ENCODE data around the gene TNRC6B.

TNRC6B gene

DNA sequence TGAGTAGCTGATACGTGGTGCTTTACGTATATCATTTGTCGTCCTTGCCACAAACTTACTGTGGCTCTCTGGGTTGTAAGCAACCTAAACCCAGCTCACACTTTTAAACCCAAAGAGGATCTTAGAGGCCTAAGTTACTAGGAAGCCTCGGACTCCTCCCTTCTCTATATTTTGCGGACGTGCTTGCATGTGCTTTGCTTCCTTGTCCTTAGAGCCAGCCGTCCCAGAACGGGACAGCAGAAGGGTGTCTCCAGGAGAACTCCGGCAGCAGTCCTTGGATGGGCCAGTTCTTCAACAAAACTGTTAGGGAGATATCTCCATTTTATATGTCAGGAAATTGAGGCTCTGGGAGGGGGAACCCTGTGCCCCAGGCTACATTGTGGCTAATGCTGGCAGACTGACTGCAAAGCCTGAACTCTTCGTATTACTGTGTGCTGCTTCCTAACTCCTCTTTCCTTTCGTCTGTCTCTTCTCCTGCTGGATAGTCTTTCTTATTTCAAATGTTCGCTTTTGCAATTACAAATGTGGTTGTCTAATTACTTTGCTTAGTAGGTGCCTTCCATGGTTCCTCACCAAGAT, 33.8 kb downstream of the TNRC6B start:
- H3K27me3 ChIP-seq (ENCODE audit: insufficient read depth, poor library complexity, severe bottlenecking): no peaks in the 10 kb centered on the region
- TF ChIP-seq REST (IDR thresholded peaks at IDR 0.05; ENCODE audit: insufficient replicate concordance, low read depth): no peak
- TF ChIP-seq POLR2AphosphoS5 (IDR thresholded peaks at IDR 0.05; ENCODE audit: low read depth): peak; percentile 45
- no peak overlapping the region for H3K4me3 ChIP-seq (replicated peaks; ENCODE audit: insufficient read depth, low read length)
- peak; percentile 35 to 68 for DNase-seq (ENCODE audit: low read depth in 1 of 2, low spot score in 1 of 2)
- peak overlapping the region; percentile 78 for H3K27ac ChIP-seq (replicated peaks)

- no peak for DNase-seq (ENCODE audit: low read depth in 1 of 2, low spot score in 1 of 2)
- no peaks in the 10 kb centered on the region for H3K27me3 ChIP-seq (ENCODE audit: insufficient read depth, poor library complexity, severe bottlenecking)
- peak overlapping the region; percentile 78 for H3K27ac ChIP-seq (replicated peaks)
- no peak overlapping the region for H3K4me3 ChIP-seq (replicated peaks; ENCODE audit: insufficient read depth, low read length)
- TF ChIP-seq POLR2AphosphoS5 (IDR thresholded peaks at IDR 0.05; ENCODE audit: low read depth) (no peak), GABPA (IDR thresholded peaks at IDR 0.05; ENCODE audit: low read depth) (no peak), REST (IDR thresholded peaks at IDR 0.05; ENCODE audit: insufficient replicate concordance, low read depth) (no peak)
- TF ChIP-seq, protein P1, sequence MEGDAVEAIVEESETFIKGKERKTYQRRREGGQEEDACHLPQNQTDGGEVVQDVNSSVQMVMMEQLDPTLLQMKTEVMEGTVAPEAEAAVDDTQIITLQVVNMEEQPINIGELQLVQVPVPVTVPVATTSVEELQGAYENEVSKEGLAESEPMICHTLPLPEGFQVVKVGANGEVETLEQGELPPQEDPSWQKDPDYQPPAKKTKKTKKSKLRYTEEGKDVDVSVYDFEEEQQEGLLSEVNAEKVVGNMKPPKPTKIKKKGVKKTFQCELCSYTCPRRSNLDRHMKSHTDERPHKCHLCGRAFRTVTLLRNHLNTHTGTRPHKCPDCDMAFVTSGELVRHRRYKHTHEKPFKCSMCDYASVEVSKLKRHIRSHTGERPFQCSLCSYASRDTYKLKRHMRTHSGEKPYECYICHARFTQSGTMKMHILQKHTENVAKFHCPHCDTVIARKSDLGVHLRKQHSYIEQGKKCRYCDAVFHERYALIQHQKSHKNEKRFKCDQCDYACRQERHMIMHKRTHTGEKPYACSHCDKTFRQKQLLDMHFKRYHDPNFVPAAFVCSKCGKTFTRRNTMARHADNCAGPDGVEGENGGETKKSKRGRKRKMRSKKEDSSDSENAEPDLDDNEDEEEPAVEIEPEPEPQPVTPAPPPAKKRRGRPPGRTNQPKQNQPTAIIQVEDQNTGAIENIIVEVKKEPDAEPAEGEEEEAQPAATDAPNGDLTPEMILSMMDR (IDR thresholded peaks at IDR 0.05; ENCODE audit: insufficient read depth, low read length): no peak
Measured at GRCh38 chr22:40212121-40212520, 34.4 kb downstream of the TNRC6B start.

DNA sequence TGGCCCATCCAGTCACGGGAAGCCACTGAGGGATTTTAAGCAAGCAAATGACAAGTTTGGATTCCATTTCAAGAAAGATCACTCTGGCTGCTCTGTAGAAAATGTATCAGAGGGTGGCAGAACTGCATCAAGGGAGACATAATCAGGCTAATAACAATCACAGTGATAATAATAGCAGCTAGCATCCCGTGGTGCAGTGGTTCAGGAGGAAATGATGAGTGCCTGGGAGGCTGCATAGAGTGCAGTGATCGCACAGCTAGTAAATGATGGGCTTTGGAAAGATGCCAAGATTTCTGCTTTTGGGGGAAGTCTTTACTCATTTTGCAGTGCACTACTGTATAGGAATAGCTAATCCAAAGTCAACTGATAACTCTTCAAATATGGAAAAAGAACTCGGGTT, 35.8 kb downstream of the TNRC6B start:
- H3K4me3 ChIP-seq (replicated peaks; ENCODE audit: insufficient read depth, low read length): no peak overlapping the region
- TF ChIP-seq GABPA (IDR thresholded peaks at IDR 0.05; ENCODE audit: low read depth) (no peak), REST (IDR thresholded peaks at IDR 0.05; ENCODE audit: insufficient replicate concordance, low read depth) (no peak), SPI1 (IDR thresholded peaks at IDR 0.05; ENCODE audit: borderline replicate concordance, low read depth) (no peak)
- TF ChIP-seq, protein P1 (IDR thresholded peaks at IDR 0.05; ENCODE audit: insufficient read depth, low read length): no peak
- no peak overlapping the region for H3K27ac ChIP-seq (replicated peaks)
- H3K27me3 ChIP-seq (ENCODE audit: insufficient read depth, poor library complexity, severe bottlenecking): no peaks in the 10 kb centered on the region
- DNase-seq (ENCODE audit: low read depth in 1 of 2, low spot score in 1 of 2): no peak

Data from HL-60 (cell line).